HCT116 (cell line): ENCODE data around the gene FRAS1. TPM values are rescaled to one million over a fixed set of nuclear protein-coding genes. Genes with fewer than 3 reads are reported as not detected.

Experiments
- ATAC-seq: fragments of 200-7000 bp; cut with Tn5 transposase; 2 replicates; pipeline ENCODE4 v1.9.1; 2020; ENCODE audit warnings: mild to moderate bottlenecking, moderate library complexity
- BruUV-seq: library from RNA; stranded (reverse); fragments of 400-500 nt; replicated peaks from 2 replicates; lab custom pipeline; 2021; lab: Mats Ljungman, UMichigan
- CTCF ChIA-PET: fragments of 300-600 bp; sonication (Branson Sonifier 250); formaldehyde crosslinking; loops from one replicate; lab custom pipeline; 2021; ENCODE audit warnings: antibody characterized with exemption; lab: Charles Lee
- POLR2A ChIA-PET: fragments of 300-600, 350-600 bp; sonication (Branson Sonifier 250); formaldehyde crosslinking; loops from one replicate; lab custom pipeline; 2021; ENCODE audit warnings: antibody characterized with exemption; lab: Charles Lee
- RAD21 ChIA-PET, 2 experiments: fragments of 300-600 bp; sonication (Branson Sonifier 250); formaldehyde crosslinking; loops; one replicate each; lab custom pipeline; 2023; ENCODE audit warnings: low total read pairs in 2 of 2; ENCODE audit not compliant: uncharacterized antibody in 2 of 2, unreplicated experiment in 2 of 2, low non-redundant PET in 1 of 2; lab: Charles Lee
- DNase-seq: peaks from one replicate; pipeline ENCODE4 v3.0.0-alpha.2; 2010; ENCODE audit warnings: low read depth, low spot score
- H2AFZ ChIP-seq: fragments of 200-600 bp; shearing (Covaris generic), sonication (generic); 2 replicates; pipeline ENCODE4 v1.6.1; 2017; ENCODE audit warnings: low read depth, mixed run types, mixed read lengths, antibody characterized with exemption, low read length; ENCODE audit not compliant: poor library complexity, severe bottlenecking
- H3K27ac ChIP-seq: 2 replicates; pipeline ENCODE4 v1.5.1; 2012; ENCODE audit warnings: low read depth, low read length
- H3K27me3 ChIP-seq: fragments of 200-600 bp; sonication (generic); 2 replicates; pipeline ENCODE4 v1.6.1; 2016; ENCODE audit warnings: mixed run types, low read length, mixed read lengths; ENCODE audit not compliant: insufficient read depth
- H3K36me3 ChIP-seq, 2 experiments: fragments of 200-500 bp in 1 of 2; fragments of 200-600 bp in 1 of 2; sonication (Bioruptor generic) in 1 of 2; sonication (generic) in 1 of 2; 2 replicates each; pipeline versions ENCODE4 v1.5.1 to v1.6.1; 2014 to 2016; ENCODE audit warnings: low read length in 2 of 2, inconsistent platforms in 1 of 2, mixed read lengths in 1 of 2, mixed run types in 1 of 2; ENCODE audit not compliant: insufficient read depth in 2 of 2, control insufficient read depth in 1 of 2
- H3K4me1 ChIP-seq, 2 experiments: fragments of 200-600 bp in 1 of 2; sonication (generic) in 1 of 2; 2 replicates each; pipeline versions ENCODE4 v1.5.1 to v1.6.1; 2012 to 2017; ENCODE audit warnings: low read length in 2 of 2, inconsistent platforms in 1 of 2, mild to moderate bottlenecking in 1 of 2, mixed read lengths in 1 of 2, mixed run types in 1 of 2, moderate library complexity in 1 of 2; ENCODE audit not compliant: insufficient read depth in 2 of 2, control insufficient read depth in 1 of 2
- H3K4me2 ChIP-seq: fragments of 200-600 bp; sonication (generic); 2 replicates; pipeline ENCODE4 v1.6.1; 2017; ENCODE audit warnings: mixed run types, low read length, mixed read lengths
- H3K4me3 ChIP-seq, 2 experiments: fragments of 200-600 bp in 1 of 2; sonication (generic) in 1 of 2; replicated peaks in 1 of 2; 2 replicates each; pipeline ENCODE4 v1.5.1; 2011 to 2016; ENCODE audit warnings: low read length in 2 of 2, control low read depth in 1 of 2, low read depth in 1 of 2, mild to moderate bottlenecking in 1 of 2, mixed read lengths in 1 of 2, mixed run types in 1 of 2
- H3K79me2 ChIP-seq: fragments of 200-600 bp; sonication (generic); 2 replicates; pipeline ENCODE4 v1.6.1; 2017; ENCODE audit warnings: mild to moderate bottlenecking, mixed run types, low read length, moderate library complexity, mixed read lengths; ENCODE audit not compliant: insufficient read depth
- H3K9ac ChIP-seq: fragments of 200-600 bp; sonication (generic); 2 replicates; pipeline ENCODE4 v1.6.1; 2016; ENCODE audit warnings: low read length, mixed read lengths
- H3K9me2 ChIP-seq: fragments of 200-600 bp; sonication (generic), shearing (Covaris generic); 2 replicates; pipeline ENCODE4 v1.6.1; 2017; ENCODE audit warnings: mixed run types, mild to moderate bottlenecking, moderate library complexity; ENCODE audit not compliant: insufficient read depth
- H3K9me3 ChIP-seq, 2 experiments: fragments of 200-500 bp in 1 of 2; fragments of 200-600 bp in 1 of 2; sonication (Bioruptor generic) in 1 of 2; sonication (generic) in 1 of 2; 2 replicates each; pipeline ENCODE4 v1.6.1; 2014 to 2017; ENCODE audit warnings: low read length in 2 of 2, mixed read lengths in 2 of 2, inconsistent platforms in 1 of 2, low read depth in 1 of 2, mild to moderate bottlenecking in 1 of 2, mixed run types in 1 of 2, moderate library complexity in 1 of 2; ENCODE audit not compliant: control insufficient read depth in 1 of 2, insufficient read depth in 1 of 2
- H4K20me1 ChIP-seq: fragments of 200-600 bp; sonication (generic), shearing (Covaris generic); 2 replicates; pipeline ENCODE4 v1.6.1; 2017; ENCODE audit warnings: mixed run types, mild to moderate bottlenecking, moderate library complexity; ENCODE audit not compliant: insufficient read depth
- SP1 ChIP-seq: IDR thresholded peaks from 2 replicates; pipeline ENCODE4 v1.6.1; 2012; ENCODE audit warnings: low read depth
- TCF7L2 ChIP-seq: IDR thresholded peaks from 2 replicates; pipeline ENCODE4 v1.7.0; 2011; ENCODE audit warnings: borderline replicate concordance, inconsistent platforms; ENCODE audit not compliant: insufficient read depth, insufficient read length; ENCODE audit errors: extremely low read depth
- YY1 ChIP-seq: IDR thresholded peaks from 2 replicates; pipeline ENCODE4 v1.6.1; 2011; ENCODE audit warnings: low read length, low read depth, moderate library complexity, mild to moderate bottlenecking; ENCODE audit not compliant: insufficient replicate concordance; ENCODE audit errors: extremely low read depth
- intact Hi-C: fragments of 100-400 bp; cut with micrococcal nuclease; formaldehyde crosslinking; loops from 2 replicates; pipeline ENCODE4 v1.10.0; 2022
- total RNA-seq: library from RNA; stranded (reverse); gene quantifications from one replicate; pipeline ENCODE4 v1.2.1, GENCODE V29; 2021; ENCODE audit not compliant: unreplicated experiment

The FRAS1 gene
- total RNA-seq, 1 experiment from 2014 or later = 33.5 TPM

DNA sequence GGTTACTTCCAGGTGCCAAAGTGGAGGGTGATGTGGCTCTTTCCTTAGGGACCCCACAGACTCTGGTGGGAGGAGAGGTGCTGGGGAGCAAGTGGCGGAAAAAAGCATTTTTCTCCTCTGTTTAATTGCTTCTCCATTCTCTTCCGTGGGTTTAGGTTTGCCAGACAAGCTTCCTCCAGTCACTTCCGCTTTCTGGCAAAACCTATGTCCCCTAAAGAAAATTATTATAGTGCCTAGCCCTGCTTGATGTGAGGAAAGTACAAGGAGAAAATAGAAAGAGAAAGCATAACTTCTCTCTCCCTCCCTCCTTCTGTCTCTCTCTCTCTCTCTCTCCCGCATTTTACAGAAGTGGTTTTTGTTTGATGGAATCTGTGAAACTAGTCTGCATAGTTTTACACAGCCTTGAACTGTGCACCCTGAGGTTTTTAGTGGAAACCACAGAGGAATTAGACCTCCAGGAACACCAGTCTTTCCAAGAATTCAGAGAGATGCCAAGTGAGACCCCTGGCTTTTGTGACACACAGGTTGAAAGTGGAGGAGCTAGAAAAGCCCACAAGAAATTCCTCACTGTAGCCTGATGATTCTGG lies 263.3 kb downstream of the FRAS1 start:
- Histone ChIP-seq H2AFZ (no peak overlapping the region), H3K27ac (no peak overlapping the region), H3K9me3 (no peaks in the 10 kb centered on the region), H4K20me1 (no peaks in the 10 kb centered on the region), H3K9me2 (no peaks in the 10 kb centered on the region), H3K9ac (no peak overlapping the region), H3K4me3 (no peak overlapping the region), H3K27me3 (no peaks in the 10 kb centered on the region), H3K4me1 (no peaks in the 10 kb centered on the region), H3K4me2 (no peak overlapping the region), H3K36me3 (no peaks in the 10 kb centered on the region), H3K79me2 (no peaks in the 10 kb centered on the region)
- ChIA-PET CTCF (no interaction called here), RAD21 (no interaction called here), POLR2A (no interaction called here)
- DNase-seq (no peak), ATAC-seq (no peak)
- intact Hi-C loops = no loop called here
- no peak for TF ChIP-seq TCF7L2
- TF ChIP-seq SP1 = no peak
- BruUV-seq = no TSS peak

DNA sequence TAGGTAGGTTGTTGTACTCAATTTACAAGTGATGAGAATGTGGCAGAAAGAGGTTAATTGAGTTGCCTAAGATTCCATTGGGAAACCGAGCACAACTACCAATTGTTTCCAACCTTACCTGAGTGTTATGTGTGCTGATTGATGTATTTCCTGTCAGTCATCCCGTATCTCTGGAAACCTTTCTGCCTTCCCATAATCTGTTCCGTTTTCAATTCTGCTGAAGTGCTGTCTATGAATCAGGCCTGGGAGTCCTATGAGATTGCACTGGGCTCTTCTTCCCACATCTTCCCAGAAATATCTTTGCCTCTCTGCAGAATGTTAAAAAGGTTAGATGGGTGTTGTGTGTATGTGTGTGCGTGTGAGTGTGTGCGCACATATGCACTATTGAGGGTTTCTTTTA lies 264.9 kb downstream of the FRAS1 start:
- no TSS peak for BruUV-seq
- Histone ChIP-seq H3K4me1 (no peaks in the 10 kb centered on the region), H3K27ac (no peak overlapping the region), H3K9me3 (no peaks in the 10 kb centered on the region), H4K20me1 (no peaks in the 10 kb centered on the region)
- RAD21 ChIA-PET = no interaction called here
- TF ChIP-seq YY1 = no peak
- TF ChIP-seq, all 23 proteins: peak for 0
- ChIA-PET CTCF (no interaction called here), POLR2A (no interaction called here)
- no peaks in the 10 kb centered on the region for H3K9me2 ChIP-seq
- DNase-seq (no peak), ATAC-seq (no peak)
- H3K9ac ChIP-seq = no peak overlapping the region
- intact Hi-C loops = no loop called here
- H3K27me3 ChIP-seq = no peaks in the 10 kb centered on the region
- no peaks in the 10 kb centered on the region for H3K79me2 ChIP-seq
- H3K4me2 ChIP-seq = no peak overlapping the region
- H2AFZ ChIP-seq = no peak overlapping the region
- H3K4me3 ChIP-seq = no peak overlapping the region
- no peaks in the 10 kb centered on the region for H3K36me3 ChIP-seq
